HUES6 (cell line): Measurements from ENCODE around the gene PIEZO2.

ENCODE experiments used
- H3K27ac ChIP-seq: 2 replicates; pipeline ENCODE4 v1.7.0; 2013; ENCODE audit warnings: low read depth, mild to moderate bottlenecking, low read length, inconsistent platforms
- H3K27me3 ChIP-seq: 2 replicates; pipeline ENCODE4 v1.6.1; 2013; ENCODE audit warnings: low read length; ENCODE audit not compliant: control insufficient read depth, insufficient read depth
- H3K36me3 ChIP-seq: 2 replicates; pipeline ENCODE4 v1.6.1; 2013; ENCODE audit warnings: low read length; ENCODE audit not compliant: control insufficient read depth, insufficient read depth
- H3K4me1 ChIP-seq: 2 replicates; pipeline ENCODE4 v1.6.1; 2013; ENCODE audit warnings: low read length; ENCODE audit not compliant: control insufficient read depth, insufficient read depth
- H3K4me3 ChIP-seq: 2 replicates; pipeline ENCODE4 v1.5.1; 2013; ENCODE audit warnings: low read depth, low read length
- H3K9ac ChIP-seq: one replicate; pipeline ENCODE4 v1.6.1; 2013; ENCODE audit warnings: mild to moderate bottlenecking, low read length
- H3K9me3 ChIP-seq: 2 replicates; pipeline ENCODE4 v1.6.1; 2013; ENCODE audit warnings: low read depth, low read length; ENCODE audit not compliant: control insufficient read depth, insufficient read depth

Gene PIEZO2

DNA sequence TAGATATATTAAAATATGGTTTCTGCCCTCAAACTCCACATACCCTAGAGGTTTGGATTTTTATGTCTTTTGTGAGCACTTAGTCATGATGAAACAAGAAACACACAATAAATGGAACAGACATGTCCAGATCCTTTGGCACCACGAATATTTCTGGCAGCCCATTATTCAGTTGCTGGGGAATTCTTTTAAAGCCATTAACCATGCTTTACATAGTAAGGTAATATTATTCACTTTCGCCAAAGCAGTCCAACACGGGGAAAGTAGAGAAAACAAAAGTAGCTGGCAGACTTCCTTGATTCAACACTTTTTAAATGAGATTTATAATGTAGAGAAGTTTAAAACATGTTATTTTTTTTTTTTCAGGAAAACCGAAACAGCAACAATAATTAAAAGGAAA lies 235.4 kb downstream of the PIEZO2 start:
- Histone ChIP-seq H3K27ac (no peak overlapping the region), H3K4me3 (no peak overlapping the region), H3K9ac (no peak overlapping the region), H3K9me3 (no peaks in the 10 kb centered on the region), H3K27me3 (no peaks in the 10 kb centered on the region), H3K36me3 (no peaks in the 10 kb centered on the region), H3K4me1 (no peaks in the 10 kb centered on the region)

DNA sequence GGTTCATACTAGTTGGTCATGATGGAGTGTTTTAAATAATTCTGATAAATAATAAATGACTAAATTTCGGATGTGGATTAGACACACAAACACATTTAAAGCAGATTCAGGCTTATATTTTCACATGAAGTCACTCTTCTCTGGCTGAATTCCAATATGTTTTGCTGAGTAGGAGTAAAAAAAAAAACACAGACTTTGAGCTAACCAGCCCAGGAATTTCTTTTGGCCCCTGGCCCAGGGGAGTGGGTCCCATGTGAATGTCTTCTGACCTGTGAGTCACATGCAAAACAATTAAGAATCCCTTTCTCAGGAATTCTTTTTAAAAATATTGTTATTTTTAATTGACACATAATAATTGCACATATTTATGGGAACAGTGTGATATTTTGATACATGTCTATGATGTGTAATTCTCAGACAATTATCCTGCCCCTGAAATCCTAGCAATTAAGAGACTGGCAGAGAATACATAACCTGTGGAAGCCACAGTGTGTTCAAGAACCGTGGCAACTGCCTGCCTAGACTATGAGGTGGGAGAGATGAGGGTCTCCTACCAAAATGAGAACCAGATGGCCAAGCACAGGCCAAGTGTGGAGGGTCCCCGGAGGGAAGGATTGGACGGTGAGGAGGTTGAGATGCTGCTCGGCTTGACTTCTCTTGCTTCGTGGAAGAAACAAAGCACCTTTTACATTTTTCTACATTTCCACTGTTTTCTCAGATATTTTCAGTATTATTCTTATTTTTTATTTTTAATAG lies 236.4 kb downstream of the PIEZO2 start:
- Histone ChIP-seq H3K4me3 (no peak overlapping the region), H3K4me1 (no peaks in the 10 kb centered on the region), H3K27ac (no peak overlapping the region), H3K27me3 (no peaks in the 10 kb centered on the region), H3K36me3 (no peaks in the 10 kb centered on the region), H3K9me3 (no peaks in the 10 kb centered on the region), H3K9ac (no peak overlapping the region)

DNA sequence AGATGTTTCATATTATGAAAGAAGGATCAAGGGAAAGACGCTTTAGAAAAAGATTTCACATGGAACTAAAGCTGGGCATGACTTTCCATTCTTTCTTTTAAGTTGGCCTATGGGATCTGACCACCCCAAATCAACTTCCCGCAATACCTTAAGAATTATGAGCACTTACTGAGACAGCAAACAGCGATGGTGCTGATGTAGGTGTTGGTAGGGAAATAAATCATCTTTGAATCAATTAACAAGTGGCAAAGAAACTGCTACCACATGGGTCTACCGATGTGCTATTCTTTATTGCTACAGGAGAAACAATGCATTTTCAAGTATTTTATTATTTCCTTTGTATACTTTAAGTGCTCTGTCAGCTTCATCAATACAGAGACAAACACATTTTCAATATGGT lies 239.6 kb downstream of the PIEZO2 start:
- no peak overlapping the region for H3K4me3 ChIP-seq
- H3K9ac ChIP-seq, result no peak overlapping the region
- H3K4me1 ChIP-seq, result no peaks in the 10 kb centered on the region

DNA sequence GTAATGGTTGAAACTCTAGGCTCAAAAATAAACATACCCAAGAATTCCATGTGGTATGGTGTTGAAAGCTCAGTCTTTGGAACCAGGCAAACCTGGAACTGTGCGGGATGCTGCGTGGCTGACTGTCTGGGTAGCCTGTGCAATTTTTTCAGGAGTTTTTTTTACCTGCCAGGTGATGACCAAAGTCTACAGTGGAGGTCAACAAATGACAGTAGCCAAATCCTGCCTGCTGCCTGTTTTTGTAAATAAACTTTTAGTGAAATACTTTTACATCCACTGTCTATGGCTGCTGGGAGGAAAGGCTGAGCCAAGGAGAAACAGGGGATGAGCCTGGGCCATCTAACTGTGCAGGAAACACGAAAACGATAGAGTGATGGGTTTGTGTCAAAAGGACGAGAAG lies 240.6 kb downstream of the PIEZO2 start:
- H3K27me3 ChIP-seq, result no peaks in the 10 kb centered on the region
- no peak overlapping the region for H3K9ac ChIP-seq

More for the DNA sequence above, 239.6 kb downstream of the PIEZO2 start:
- no peaks in the 10 kb centered on the region for H3K9me3 ChIP-seq
- H3K36me3 ChIP-seq, result no peaks in the 10 kb centered on the region
- H3K27me3 ChIP-seq, result no peaks in the 10 kb centered on the region
- H3K27ac ChIP-seq, result no peak overlapping the region

DNA sequence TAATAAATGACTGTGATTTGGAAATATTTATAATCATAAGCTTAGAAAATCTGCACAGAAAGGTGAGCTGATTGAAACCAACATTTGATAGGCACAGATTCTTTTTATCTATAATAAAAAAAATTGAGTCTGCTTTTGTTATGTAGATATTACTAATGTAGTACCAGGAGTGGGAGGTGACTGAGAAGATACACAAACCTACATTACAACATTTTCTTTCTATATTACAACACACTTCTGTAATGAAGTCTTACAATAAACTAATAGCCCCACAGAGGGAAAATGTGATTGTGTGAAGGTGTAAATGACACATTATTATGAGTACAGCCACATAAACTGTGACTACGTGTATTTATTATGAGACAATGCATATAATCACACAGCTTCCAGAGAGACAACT lies 241.6 kb downstream of the PIEZO2 start:
- Histone ChIP-seq H3K4me1 (no peaks in the 10 kb centered on the region), H3K36me3 (no peaks in the 10 kb centered on the region), H3K4me3 (no peak overlapping the region), H3K27ac (no peak overlapping the region), H3K9ac (no peak overlapping the region), H3K9me3 (no peaks in the 10 kb centered on the region), H3K27me3 (no peaks in the 10 kb centered on the region)

More for the DNA sequence above, 240.6 kb downstream of the PIEZO2 start:
- no peak overlapping the region for H3K27ac ChIP-seq
- no peak overlapping the region for H3K4me3 ChIP-seq
- H3K36me3 ChIP-seq, result no peaks in the 10 kb centered on the region
- H3K9me3 ChIP-seq, result no peaks in the 10 kb centered on the region
- H3K4me1 ChIP-seq, result no peaks in the 10 kb centered on the region

DNA sequence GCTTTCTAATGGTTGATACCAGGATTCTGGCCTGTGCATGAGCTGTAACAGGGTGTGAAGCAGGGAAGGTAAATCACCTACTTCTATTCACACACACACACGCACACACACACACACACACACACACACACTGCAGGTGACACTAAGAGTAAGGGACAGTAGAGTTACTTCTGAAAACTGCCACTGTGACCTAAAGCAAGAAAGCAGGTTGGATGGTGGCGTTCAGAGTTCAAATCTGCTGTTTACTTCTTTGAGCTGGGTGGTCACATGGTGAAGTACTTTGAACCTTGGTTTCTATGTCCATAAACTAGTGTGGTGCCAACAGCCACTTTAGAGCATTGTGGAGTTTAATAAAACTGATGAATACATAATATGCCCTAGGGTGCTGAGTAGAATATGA lies 248.0 kb downstream of the PIEZO2 start:
- Histone ChIP-seq H3K9ac (no peak overlapping the region), H3K36me3 (no peaks in the 10 kb centered on the region), H3K27me3 (no peaks in the 10 kb centered on the region), H3K4me3 (no peak overlapping the region), H3K4me1 (no peaks in the 10 kb centered on the region), H3K27ac (no peak overlapping the region), H3K9me3 (no peaks in the 10 kb centered on the region)

DNA sequence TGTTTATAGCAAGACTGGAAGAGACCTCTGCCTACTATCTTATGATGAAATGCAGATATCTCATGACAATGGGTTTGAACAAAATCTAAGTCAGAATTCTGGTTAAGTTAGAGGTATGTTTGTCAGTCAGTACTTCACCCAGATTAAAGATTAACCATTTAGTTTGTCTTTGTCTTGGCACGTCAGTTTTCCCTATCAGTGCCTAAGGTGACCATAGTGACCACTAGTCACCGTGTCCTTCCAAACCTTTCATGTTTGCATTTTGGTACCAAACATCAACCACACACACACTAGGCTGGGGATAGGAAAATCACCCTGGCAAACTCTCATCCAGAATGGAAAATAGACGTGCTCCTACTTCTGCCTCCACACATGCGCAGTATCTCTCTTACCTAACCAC lies 248.9 kb downstream of the PIEZO2 start:
- H3K9ac ChIP-seq, result no peak overlapping the region
- no peak overlapping the region for H3K4me3 ChIP-seq
- H3K4me1 ChIP-seq, result no peaks in the 10 kb centered on the region
- H3K27me3 ChIP-seq, result no peaks in the 10 kb centered on the region
- no peak overlapping the region for H3K27ac ChIP-seq
- no peaks in the 10 kb centered on the region for H3K36me3 ChIP-seq
- H3K9me3 ChIP-seq, result no peaks in the 10 kb centered on the region

DNA sequence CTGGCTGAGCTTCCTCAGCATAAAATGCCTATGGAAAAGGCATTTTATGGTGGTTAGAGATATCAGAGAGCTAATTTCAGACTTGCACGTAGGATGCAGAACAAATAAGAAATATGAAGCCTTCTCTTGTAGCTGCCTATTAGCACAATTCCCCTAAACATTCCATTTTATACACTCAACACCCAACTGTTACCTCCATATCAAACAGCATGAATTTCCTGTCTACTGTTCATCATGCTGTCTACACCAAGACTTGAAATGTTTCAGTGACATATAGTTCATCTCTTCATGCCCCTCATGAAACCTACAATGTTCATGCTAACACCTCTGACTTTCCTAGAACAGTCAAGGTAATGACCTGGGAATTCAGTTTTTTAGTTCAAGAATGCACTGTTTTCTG lies 249.9 kb downstream of the PIEZO2 start:
- H3K4me1 ChIP-seq, result no peaks in the 10 kb centered on the region
- H3K27me3 ChIP-seq, result no peaks in the 10 kb centered on the region
- no peak overlapping the region for H3K9ac ChIP-seq
- no peak overlapping the region for H3K27ac ChIP-seq
- no peak overlapping the region for H3K4me3 ChIP-seq
- no peaks in the 10 kb centered on the region for H3K36me3 ChIP-seq
- H3K9me3 ChIP-seq, result no peaks in the 10 kb centered on the region

DNA sequence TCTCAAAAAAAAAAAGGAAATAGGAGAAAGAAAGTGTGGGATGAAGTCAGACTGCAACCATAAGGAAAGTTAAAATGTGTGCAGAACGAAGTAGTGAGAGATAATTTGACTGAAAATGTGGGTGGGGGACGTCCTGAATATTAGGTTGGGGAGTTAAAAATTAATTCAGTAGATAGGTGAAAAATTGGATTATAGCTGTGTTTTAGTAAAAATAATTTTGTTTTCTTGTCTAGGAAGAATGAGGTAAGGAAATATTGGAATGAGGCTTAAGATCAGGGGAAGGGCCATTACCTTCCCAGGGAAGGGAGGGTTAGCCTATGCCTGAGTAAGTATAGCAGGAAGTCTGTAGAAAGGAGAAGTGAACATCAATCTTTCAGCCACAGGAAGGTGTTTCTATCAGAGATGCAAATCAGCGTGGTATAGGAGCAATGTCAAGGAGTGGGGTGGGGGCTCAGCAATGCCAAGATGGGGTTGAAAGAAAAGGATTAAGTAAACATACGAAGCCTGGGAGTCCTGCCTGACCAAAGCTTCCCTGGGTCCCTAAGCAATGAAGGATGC lies 250.9 kb downstream of the PIEZO2 start:
- Histone ChIP-seq H3K4me1 (no peaks in the 10 kb centered on the region), H3K27me3 (no peaks in the 10 kb centered on the region), H3K4me3 (no peak overlapping the region), H3K9ac (no peak overlapping the region), H3K9me3 (no peaks in the 10 kb centered on the region), H3K36me3 (no peaks in the 10 kb centered on the region), H3K27ac (no peak overlapping the region)

DNA sequence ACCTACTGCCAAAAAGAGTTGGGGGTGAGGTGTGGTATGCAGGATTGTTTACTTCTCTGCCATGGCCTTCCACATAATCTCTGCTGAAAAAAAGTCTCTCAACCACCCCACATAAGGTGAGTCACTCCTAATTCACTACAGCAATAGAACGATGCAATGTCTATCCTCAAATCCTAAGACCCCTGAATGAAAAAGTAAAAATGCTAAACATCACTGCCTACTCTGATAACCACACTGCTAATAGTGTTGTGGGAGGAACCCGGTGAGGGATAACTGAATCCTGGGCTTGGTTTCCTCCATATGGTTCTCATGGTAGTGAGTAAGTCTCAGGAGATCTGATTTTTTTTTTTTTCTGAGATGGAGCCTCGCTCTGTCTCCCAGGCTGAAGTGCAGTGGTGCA lies 252.5 kb downstream of the PIEZO2 start:
- H3K4me1 ChIP-seq, result no peaks in the 10 kb centered on the region
- H3K36me3 ChIP-seq, result no peaks in the 10 kb centered on the region
- no peaks in the 10 kb centered on the region for H3K9me3 ChIP-seq
- H3K9ac ChIP-seq, result no peak overlapping the region
- H3K27me3 ChIP-seq, result no peaks in the 10 kb centered on the region
- no peak overlapping the region for H3K27ac ChIP-seq
- no peak overlapping the region for H3K4me3 ChIP-seq

DNA sequence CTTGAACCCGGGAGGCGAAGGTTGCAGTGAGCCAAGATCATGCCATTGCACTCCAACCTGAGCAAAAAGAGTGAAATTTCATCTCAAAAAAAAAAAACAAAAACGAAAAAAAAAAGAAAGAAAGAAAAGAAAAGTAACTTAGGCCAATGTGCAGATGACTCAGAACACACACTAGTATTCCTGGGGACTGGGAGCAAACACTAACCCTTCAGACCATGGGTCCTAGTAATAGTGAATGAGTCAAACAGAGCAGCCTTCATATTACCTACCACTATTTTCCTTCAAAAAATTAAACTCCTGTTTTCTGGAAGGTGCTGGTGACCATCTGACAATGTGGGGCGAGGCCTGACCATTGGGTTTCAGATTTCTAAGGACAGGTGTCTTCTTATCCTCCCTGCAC lies 253.4 kb downstream of the PIEZO2 start:
- Histone ChIP-seq H3K4me3 (no peak overlapping the region), H3K9me3 (no peaks in the 10 kb centered on the region), H3K27me3 (no peaks in the 10 kb centered on the region), H3K27ac (no peak overlapping the region), H3K9ac (no peak overlapping the region), H3K4me1 (no peaks in the 10 kb centered on the region), H3K36me3 (no peaks in the 10 kb centered on the region)
